HepG2 (cell line): ENCODE measurements around the gene MAP1LC3A. TPM values are rescaled to one million over a fixed set of nuclear protein-coding genes. Genes with fewer than 3 reads are reported as not detected.

Source experiments
- ARNT ChIP-seq: fragments of 450-650 bp; IDR thresholded peaks from 2 replicates; pipeline ENCODE4 v1.6.1; 2017
- ESRRA ChIP-seq: sonication (generic); formaldehyde crosslinking; IDR thresholded peaks from 2 replicates; pipeline ENCODE4 v1.5.1; 2020; ENCODE audit warnings: mild to moderate bottlenecking, low read depth, missing genetic modification reagents
- FLYWCH1 ChIP-seq: sonication (generic); formaldehyde crosslinking; IDR thresholded peaks from 2 replicates; pipeline ENCODE4 v1.8.1; 2023; ENCODE audit warnings: mild to moderate bottlenecking, missing genetic modification reagents
- KDM4B ChIP-seq: sonication (generic); formaldehyde crosslinking; IDR thresholded peaks from 2 replicates; pipeline ENCODE4 v1.4.0; 2020; ENCODE audit warnings: missing genetic modification reagents
- MED1 ChIP-seq: sonication (generic); formaldehyde crosslinking; IDR thresholded peaks from 2 replicates; pipeline ENCODE4 v1.4.0; 2020; ENCODE audit warnings: missing genetic modification reagents
- PHF20 ChIP-seq: sonication (generic); formaldehyde crosslinking; IDR thresholded peaks from 2 replicates; pipeline ENCODE4 v1.5.0; 2020; ENCODE audit warnings: mild to moderate bottlenecking, missing genetic modification reagents
- PITX1 ChIP-seq: sonication (generic); formaldehyde crosslinking; IDR thresholded peaks from 2 replicates; pipeline ENCODE4 v1.5.1; 2020; ENCODE audit warnings: mild to moderate bottlenecking, missing genetic modification reagents
- RCOR2 ChIP-seq: IDR thresholded peaks from 2 replicates; pipeline ENCODE4 v1.6.1; 2016; ENCODE audit warnings: missing biosample characterization, missing genetic modification reagents
- RFX3 ChIP-seq: IDR thresholded peaks from 2 replicates; pipeline ENCODE4 v1.6.1; 2016; ENCODE audit warnings: missing biosample characterization, missing genetic modification reagents
- SALL1 ChIP-seq: sonication (generic); formaldehyde crosslinking; IDR thresholded peaks from 2 replicates; pipeline ENCODE4 v1.8.0; 2022; ENCODE audit warnings: mild to moderate bottlenecking, missing genetic modification reagents
- SIN3B ChIP-seq: fragments of 150-350 bp; IDR thresholded peaks from 2 replicates; pipeline ENCODE4 v1.6.1; 2014; ENCODE audit warnings: low read length
- SOX13 ChIP-seq, 3 experiments: fragments of 450-650 bp in 1 of 3; sonication (generic) in 1 of 3; formaldehyde crosslinking in 1 of 3; IDR thresholded peaks in 2 of 3; conservative IDR thresholded peaks in 1 of 3; 2 replicates each; pipeline versions ENCODE4 v1.5.0 to v1.6.1; 2016 to 2020; ENCODE audit warnings: antibody characterized with exemption in 1 of 3, mild to moderate bottlenecking in 1 of 3, missing compliant biosample characterization in 1 of 3, missing genetic modification reagents in 1 of 3, moderate library complexity in 1 of 3
- ZNF513 ChIP-seq: sonication (generic); formaldehyde crosslinking; conservative IDR thresholded peaks from 2 replicates; pipeline ENCODE4 v1.5.0; 2020; ENCODE audit warnings: missing genetic modification reagents
- ZNF652 ChIP-seq: IDR thresholded peaks from 2 replicates; pipeline ENCODE4 v1.6.1; 2016; ENCODE audit warnings: low read depth, borderline replicate concordance
- ZNF687 ChIP-seq: sonication (generic); formaldehyde crosslinking; IDR thresholded peaks from 2 replicates; pipeline ENCODE4 v1.5.1; 2020; ENCODE audit warnings: mild to moderate bottlenecking, missing genetic modification reagents, moderate library complexity
- polyA plus RNA-seq, 8 experiments: library from polyadenylated mRNA; depleted of rRNA in 3 of 8; stranded (reverse) in 7 of 8; unstranded in 1 of 8; fragments of >200 nt; fragmentation: Illumina TruSeq in 4 of 8; extraction: Trizol in 4 of 8; gene quantifications; 2 replicates each; pipeline versions ENCODE4 v1.2.1 to v1.2.3, GENCODE V29; 2011 to 2016; ENCODE audit warnings: low read depth in 4 of 8, missing spikeins in 1 of 8, mixed read lengths in 1 of 8; ENCODE audit not compliant: insufficient read depth in 1 of 8
- total RNA-seq, 5 experiments: library from RNA; depleted of rRNA; stranded (reverse); fragments of >200 nt; fragmentation: Illumina TruSeq; extraction: Trizol; gene quantifications; 2 replicates each; pipeline ENCODE4 v1.2.3, GENCODE V29; 2016; ENCODE audit warnings: low read depth in 1 of 5
- TF ChIP-seq, protein P1 (sequence below): sonication (generic); formaldehyde crosslinking; IDR thresholded peaks from 2 replicates; pipeline ENCODE4 v1.4.0; 2020; ENCODE audit warnings: missing genetic modification reagents
- TF ChIP-seq, protein P2 (sequence below): sonication (generic); formaldehyde crosslinking; IDR thresholded peaks from 2 replicates; pipeline ENCODE4 v1.4.0; 2020; ENCODE audit warnings: missing genetic modification reagents, low read depth, mild to moderate bottlenecking, borderline replicate concordance

Gene MAP1LC3A
- total and polyA plus RNA-seq, 2 of the 13 experiments (the other 11 are each of a cell fraction or from before 2014, with no cell fraction given) = not detected

DNA sequence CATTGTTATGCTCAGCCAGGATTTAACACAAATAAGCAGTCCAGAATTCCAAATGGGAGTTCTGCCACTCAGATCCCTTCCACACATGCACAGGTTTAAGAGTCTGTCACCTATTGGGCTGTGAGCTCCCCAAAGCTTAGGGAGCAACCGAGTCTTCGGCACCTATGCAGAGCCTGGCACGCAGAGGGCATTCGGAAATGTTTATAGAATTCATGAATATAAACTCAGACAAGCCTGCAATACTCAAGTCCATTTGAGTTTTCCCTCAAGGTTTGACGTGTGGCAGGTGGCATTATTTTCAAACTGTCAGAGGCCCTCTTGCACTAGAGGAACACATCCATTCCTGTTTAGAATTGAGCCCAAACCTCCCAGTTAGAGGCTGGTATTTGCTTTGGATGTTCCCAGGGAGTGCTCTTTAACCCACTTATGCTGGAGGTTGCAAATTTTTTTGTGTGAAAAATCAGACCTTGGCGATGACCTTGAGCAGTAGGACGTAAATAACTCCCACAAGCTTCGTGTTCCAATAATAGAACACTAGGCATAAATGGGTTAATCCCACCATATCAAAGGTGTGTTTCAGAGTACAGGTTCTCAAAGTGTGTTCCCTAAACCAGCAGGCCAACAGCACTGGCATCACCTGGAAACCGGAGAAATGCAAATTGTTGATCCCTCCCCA is 28.1 kb downstream of the MAP1LC3A start (continued):
- peak; percentile 75 for TF ChIP-seq ESRRA (CRISPR knock-in tag)
- TF ChIP-seq ZNF652 (CRISPR knock-in tag) = peak; percentile 89
- TF ChIP-seq KDM4B (CRISPR knock-in tag) = no peak
- TF ChIP-seq RCOR2 (CRISPR knock-in tag) = 0 out of 2 replicates have a peak, but pooled peaks have one; percentile 46
- TF ChIP-seq SOX13 (IDR thresholded peaks at IDR 0.05) = no peak
- TF ChIP-seq SOX13 (CRISPR knock-in tag; conservative IDR thresholded peaks at IDR 0.05 in 1 of 2, IDR thresholded peaks at IDR 0.05 in 1 of 2) = peak in 1 of 2 experiments; percentile 37; a peak in 1 of 4 replicates
- no peak for TF ChIP-seq RFX3 (CRISPR knock-in tag)
- peak; percentile 55; the same call in 1 of the 2 replicates for TF ChIP-seq SALL1 (CRISPR knock-in tag)
- no peak for TF ChIP-seq ZNF687
- TF ChIP-seq ZNF513 (CRISPR knock-in tag) = no peak
- no peak for TF ChIP-seq SIN3B
- TF ChIP-seq ARNT = no peak
- 0 out of 2 replicates have a peak, but pooled peaks have one; percentile 23 for TF ChIP-seq PITX1 (CRISPR knock-in tag)
- TF ChIP-seq FLYWCH1 (CRISPR knock-in tag) = 0 out of 2 replicates have a peak, but pooled peaks have one; percentile 58
- TF ChIP-seq, protein P1, sequence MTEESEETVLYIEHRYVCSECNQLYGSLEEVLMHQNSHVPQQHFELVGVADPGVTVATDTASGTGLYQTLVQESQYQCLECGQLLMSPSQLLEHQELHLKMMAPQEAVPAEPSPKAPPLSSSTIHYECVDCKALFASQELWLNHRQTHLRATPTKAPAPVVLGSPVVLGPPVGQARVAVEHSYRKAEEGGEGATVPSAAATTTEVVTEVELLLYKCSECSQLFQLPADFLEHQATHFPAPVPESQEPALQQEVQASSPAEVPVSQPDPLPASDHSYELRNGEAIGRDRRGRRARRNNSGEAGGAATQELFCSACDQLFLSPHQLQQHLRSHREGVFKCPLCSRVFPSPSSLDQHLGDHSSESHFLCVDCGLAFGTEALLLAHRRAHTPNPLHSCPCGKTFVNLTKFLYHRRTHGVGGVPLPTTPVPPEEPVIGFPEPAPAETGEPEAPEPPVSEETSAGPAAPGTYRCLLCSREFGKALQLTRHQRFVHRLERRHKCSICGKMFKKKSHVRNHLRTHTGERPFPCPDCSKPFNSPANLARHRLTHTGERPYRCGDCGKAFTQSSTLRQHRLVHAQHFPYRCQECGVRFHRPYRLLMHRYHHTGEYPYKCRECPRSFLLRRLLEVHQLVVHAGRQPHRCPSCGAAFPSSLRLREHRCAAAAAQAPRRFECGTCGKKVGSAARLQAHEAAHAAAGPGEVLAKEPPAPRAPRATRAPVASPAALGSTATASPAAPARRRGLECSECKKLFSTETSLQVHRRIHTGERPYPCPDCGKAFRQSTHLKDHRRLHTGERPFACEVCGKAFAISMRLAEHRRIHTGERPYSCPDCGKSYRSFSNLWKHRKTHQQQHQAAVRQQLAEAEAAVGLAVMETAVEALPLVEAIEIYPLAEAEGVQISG = 0 out of 2 replicates have a peak, but pooled peaks have one; percentile 9
- no peak for TF ChIP-seq PHF20 (CRISPR knock-in tag)
- peak; percentile 60; the same call in 1 of the 2 replicates for TF ChIP-seq MED1 (CRISPR knock-in tag)
- TF ChIP-seq, protein P2, sequence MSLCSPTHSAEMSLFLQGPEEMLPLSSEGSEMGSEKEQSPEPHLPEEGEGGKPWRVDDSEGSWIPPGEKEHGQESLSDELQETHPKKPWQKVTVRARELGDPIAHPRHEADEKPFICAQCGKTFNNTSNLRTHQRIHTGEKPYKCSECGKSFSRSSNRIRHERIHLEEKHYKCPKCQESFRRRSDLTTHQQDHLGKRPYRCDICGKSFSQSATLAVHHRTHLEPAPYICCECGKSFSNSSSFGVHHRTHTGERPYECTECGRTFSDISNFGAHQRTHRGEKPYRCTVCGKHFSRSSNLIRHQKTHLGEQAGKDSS = 0 out of 2 replicates have a peak, but pooled peaks have one; percentile 29
